ENCODE measurements around the gene ZNF425.

DNA sequence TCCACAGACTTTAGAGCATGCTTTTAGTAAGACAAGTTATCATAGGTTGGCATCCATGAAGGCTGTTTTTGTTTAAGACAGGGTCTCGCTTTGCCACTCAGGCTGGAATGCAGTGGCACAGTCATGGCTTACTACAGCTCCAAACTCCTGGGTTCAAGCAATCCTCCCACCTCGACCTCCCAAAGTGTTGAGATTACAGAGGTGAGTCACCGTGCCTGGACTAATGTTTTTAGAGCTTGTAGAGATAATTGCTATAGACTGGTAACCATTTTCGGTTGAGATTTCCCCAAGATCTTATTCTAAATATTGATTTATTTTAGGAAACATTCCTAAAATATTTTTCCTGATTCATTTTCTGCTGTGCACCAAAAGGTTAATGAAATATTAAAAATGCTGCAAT is 15.8 kb upstream of the ZNF425 start:
- TF ChIP-seq, protein P1, sequence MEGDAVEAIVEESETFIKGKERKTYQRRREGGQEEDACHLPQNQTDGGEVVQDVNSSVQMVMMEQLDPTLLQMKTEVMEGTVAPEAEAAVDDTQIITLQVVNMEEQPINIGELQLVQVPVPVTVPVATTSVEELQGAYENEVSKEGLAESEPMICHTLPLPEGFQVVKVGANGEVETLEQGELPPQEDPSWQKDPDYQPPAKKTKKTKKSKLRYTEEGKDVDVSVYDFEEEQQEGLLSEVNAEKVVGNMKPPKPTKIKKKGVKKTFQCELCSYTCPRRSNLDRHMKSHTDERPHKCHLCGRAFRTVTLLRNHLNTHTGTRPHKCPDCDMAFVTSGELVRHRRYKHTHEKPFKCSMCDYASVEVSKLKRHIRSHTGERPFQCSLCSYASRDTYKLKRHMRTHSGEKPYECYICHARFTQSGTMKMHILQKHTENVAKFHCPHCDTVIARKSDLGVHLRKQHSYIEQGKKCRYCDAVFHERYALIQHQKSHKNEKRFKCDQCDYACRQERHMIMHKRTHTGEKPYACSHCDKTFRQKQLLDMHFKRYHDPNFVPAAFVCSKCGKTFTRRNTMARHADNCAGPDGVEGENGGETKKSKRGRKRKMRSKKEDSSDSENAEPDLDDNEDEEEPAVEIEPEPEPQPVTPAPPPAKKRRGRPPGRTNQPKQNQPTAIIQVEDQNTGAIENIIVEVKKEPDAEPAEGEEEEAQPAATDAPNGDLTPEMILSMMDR (IDR thresholded peaks at IDR 0.05), result no peak
- no peak for TF ChIP-seq POLR2A (IDR thresholded peaks at IDR 0.05)

Measured in uterus (tissue), 2 donors.